Activated CD8-positive, alpha-beta memory T cell treated with anti-CD3 and anti-CD28 coated beads for 1 hour (primary cell): ENCODE data around the gene FAM81B.
"Not testable (repeated sequence)": the region's sequence is repeated elsewhere in the genome, so short reads cannot be mapped to it uniquely, and the experiment has no call there.

Experiments
- DNase-seq, 2 donors: peaks; one replicate each; pipeline ENCODE4 v3.0.0-alpha.2; 2020; ENCODE audit warnings: low read depth in 1 of 2; ENCODE audit errors: extremely low read depth in 1 of 2

The FAM81B gene

GRCh38 chr5:95390812-95391492 is at the start of gene FAM81B:
Gene FAM81B, plus strand, starts transcription at chr5:95391366. Its CDS starts 24 bp downstream, at chr5:95391390.
- DNase-seq, result no peak

GRCh38 chr5:95341444-95341843 is 49.7 kb upstream of the FAM81B start:
- DNase-seq, result not testable (repeated sequence)

GRCh38 chr5:95347506-95348120 is 43.6 kb upstream of the FAM81B start:
- no peak for DNase-seq

GRCh38 chr5:95350631-95351030 is 40.5 kb upstream of the FAM81B start:
- no peak for DNase-seq

GRCh38 chr5:95352691-95353090 is 38.5 kb upstream of the FAM81B start:
- no peak for DNase-seq

- DNase-seq, result no peak
Observed at GRCh38 chr5:95358320-95358719, 32.8 kb upstream of the FAM81B start.

GRCh38 chr5:95358848-95359247 is 32.3 kb upstream of the FAM81B start:
- DNase-seq, result no peak

GRCh38 chr5:95360667-95361066 is 30.5 kb upstream of the FAM81B start:
- DNase-seq, result not testable (repeated sequence)

- no peak for DNase-seq
Observed at GRCh38 chr5:95365302-95366095, 25.7 kb upstream of the FAM81B start.

GRCh38 chr5:95369782-95370181 is 21.4 kb upstream of the FAM81B start:
- no peak for DNase-seq

GRCh38 chr5:95374061-95374460 is 17.1 kb upstream of the FAM81B start:
- no peak for DNase-seq

GRCh38 chr5:95375591-95375990 is 15.6 kb upstream of the FAM81B start:
- no peak for DNase-seq

- no peak for DNase-seq
Observed at GRCh38 chr5:95379133-95379532, 12.0 kb upstream of the FAM81B start.

GRCh38 chr5:95380103-95380628 is 11.0 kb upstream of the FAM81B start:
- DNase-seq, result no peak

GRCh38 chr5:95382801-95383200 is 8.4 kb upstream of the FAM81B start:
- DNase-seq, result no peak

- DNase-seq, result no peak
Observed at GRCh38 chr5:95384485-95385213, 6.5 kb upstream of the FAM81B start.

GRCh38 chr5:95385334-95385733 is 5.8 kb upstream of the FAM81B start:
- DNase-seq, result no peak

GRCh38 chr5:95391965-95392364 is 799 bp downstream of the FAM81B start:
- DNase-seq, result not testable (repeated sequence)

- DNase-seq, result no peak
Observed at GRCh38 chr5:95392593-95393182, 1.5 kb downstream of the FAM81B start.

- no peak for DNase-seq
Observed at GRCh38 chr5:95393279-95393678, 2.1 kb downstream of the FAM81B start.

GRCh38 chr5:95398989-95399388 is 7.8 kb downstream of the FAM81B start:
- DNase-seq, result no peak
